ENCODE results near the gene CNOT2.

GRCh38 chr12:70230934-70231606 lies 12.2 kb upstream of the CNOT2 start:
- TF ChIP-seq CTCF (IDR thresholded peaks at IDR 0.05) (no peak), POLR2A (IDR thresholded peaks at IDR 0.05) (no peak)
